ENCODE measurements around the gene PPARG. TPM values are rescaled to one million over a fixed set of nuclear protein-coding genes. Genes with fewer than 3 reads are reported as not detected.
A peak's percentile ranks its signal among the peaks of the same experiment; 100 is the strongest.

PPARG gene
- total RNA-seq, 1 experiment from 2014 or later = 0.79 TPM

- peak; percentile 34; the same call in 1 of the 2 replicates for ATAC-seq
- POLR2A ChIA-PET = interaction anchor here (0.7 kb wide), 1 partner anchor 128 kb away, joined by 3 read pairs; no protein-coding TSS in a partner anchor
- no peaks in the 10 kb centered on the region; the same call in 1 of the 2 replicates for H3K27me3 Mint-ChIP-seq (ENCODE audit: low read depth)
Measured at GRCh38 chr3:12452361-12453330, 163.8 kb downstream of the PPARG start.

DNA sequence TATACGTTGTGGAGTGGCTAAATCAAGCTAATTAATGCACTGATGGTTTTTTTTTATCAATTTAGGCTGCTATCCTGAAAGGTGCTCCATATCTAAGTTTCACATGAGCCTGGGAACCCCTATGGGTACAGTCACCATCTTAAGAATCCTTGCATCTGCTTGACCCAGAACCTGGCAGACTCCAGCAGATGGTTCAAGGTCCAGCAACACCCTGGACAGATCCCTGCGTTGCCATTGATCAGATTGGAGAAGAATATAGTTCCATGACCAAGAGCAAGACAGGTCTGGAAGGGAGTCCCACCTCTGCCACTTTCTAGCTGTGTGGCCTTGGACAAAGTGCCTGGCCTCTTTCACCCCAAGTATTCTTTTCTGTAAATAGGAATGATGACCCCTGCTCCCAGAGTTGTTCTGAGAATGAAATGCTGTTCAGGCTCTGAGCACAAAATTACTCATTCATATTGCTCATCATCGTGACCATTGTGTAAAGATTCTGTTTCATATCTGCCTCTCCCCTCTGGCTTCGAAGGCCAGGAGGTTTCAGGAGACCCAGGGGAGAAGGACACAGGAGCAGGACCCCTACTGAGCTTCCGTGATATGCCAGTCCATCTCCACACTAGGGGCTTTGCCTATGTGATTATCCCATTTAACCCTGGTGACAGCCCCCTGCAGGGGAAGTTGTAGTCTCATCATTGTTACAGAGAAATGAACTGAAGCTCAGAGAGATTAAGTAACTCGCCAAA, 165.4 kb downstream of the PPARG start:
- DNase-seq (ENCODE audit: low spot score) (no peak), ATAC-seq (no peak)
- no peaks in the 10 kb centered on the region for H3K36me3 Mint-ChIP-seq
- H3K4me3 Mint-ChIP-seq = no peak overlapping the region
- no peak overlapping the region for H3K27ac Mint-ChIP-seq
- TF ChIP-seq, protein P1, sequence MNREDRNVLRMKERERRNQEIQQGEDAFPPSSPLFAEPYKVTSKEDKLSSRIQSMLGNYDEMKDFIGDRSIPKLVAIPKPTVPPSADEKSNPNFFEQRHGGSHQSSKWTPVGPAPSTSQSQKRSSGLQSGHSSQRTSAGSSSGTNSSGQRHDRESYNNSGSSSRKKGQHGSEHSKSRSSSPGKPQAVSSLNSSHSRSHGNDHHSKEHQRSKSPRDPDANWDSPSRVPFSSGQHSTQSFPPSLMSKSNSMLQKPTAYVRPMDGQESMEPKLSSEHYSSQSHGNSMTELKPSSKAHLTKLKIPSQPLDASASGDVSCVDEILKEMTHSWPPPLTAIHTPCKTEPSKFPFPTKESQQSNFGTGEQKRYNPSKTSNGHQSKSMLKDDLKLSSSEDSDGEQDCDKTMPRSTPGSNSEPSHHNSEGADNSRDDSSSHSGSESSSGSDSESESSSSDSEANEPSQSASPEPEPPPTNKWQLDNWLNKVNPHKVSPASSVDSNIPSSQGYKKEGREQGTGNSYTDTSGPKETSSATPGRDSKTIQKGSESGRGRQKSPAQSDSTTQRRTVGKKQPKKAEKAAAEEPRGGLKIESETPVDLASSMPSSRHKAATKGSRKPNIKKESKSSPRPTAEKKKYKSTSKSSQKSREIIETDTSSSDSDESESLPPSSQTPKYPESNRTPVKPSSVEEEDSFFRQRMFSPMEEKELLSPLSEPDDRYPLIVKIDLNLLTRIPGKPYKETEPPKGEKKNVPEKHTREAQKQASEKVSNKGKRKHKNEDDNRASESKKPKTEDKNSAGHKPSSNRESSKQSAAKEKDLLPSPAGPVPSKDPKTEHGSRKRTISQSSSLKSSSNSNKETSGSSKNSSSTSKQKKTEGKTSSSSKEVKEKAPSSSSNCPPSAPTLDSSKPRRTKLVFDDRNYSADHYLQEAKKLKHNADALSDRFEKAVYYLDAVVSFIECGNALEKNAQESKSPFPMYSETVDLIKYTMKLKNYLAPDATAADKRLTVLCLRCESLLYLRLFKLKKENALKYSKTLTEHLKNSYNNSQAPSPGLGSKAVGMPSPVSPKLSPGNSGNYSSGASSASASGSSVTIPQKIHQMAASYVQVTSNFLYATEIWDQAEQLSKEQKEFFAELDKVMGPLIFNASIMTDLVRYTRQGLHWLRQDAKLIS (CRISPR knock-in tag; IDR thresholded peaks at IDR 0.05; ENCODE audit: borderline replicate concordance) = no peak
- TF ChIP-seq, protein P2, sequence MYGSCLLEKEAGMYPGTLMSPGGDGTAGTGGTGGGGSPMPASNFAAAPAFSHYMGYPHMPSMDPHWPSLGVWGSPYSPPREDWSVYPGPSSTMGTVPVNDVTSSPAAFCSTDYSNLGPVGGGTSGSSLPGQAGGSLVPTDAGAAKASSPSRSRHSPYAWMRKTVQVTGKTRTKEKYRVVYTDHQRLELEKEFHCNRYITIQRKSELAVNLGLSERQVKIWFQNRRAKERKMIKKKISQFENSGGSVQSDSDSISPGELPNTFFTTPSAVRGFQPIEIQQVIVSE (CRISPR knock-in tag; IDR thresholded peaks at IDR 0.05; ENCODE audit: borderline replicate concordance) = no peak
- TF ChIP-seq FOXP1 (CRISPR knock-in tag; IDR thresholded peaks at IDR 0.05; ENCODE audit: borderline replicate concordance) (no peak), SP1 (CRISPR knock-in tag; conservative IDR thresholded peaks at IDR 0.05) (no peak), ZNF263 (CRISPR knock-in tag; IDR thresholded peaks at IDR 0.05; ENCODE audit: low read depth) (no peak), OVOL2 (CRISPR knock-in tag; IDR thresholded peaks at IDR 0.05; ENCODE audit: borderline replicate concordance) (no peak)
- POLR2A ChIA-PET = no interaction called here
- CTCF ChIA-PET = interaction anchor here (1.2 kb wide), 1 partner anchor 26 kb away, joined by 4 read pairs; no protein-coding TSS in a partner anchor
- peaks cover 6% of the 10 kb centered on the region for H3K9me3 Mint-ChIP-seq
- no peaks in the 10 kb centered on the region for H3K4me1 Mint-ChIP-seq
- no peaks in the 10 kb centered on the region for H3K27me3 Mint-ChIP-seq (ENCODE audit: low read depth)

More at GRCh38 chr3:12452361-12453330, 163.8 kb downstream of the PPARG start:
- Mint-ChIP-seq H3K36me3 (no peaks in the 10 kb centered on the region), H3K9me3 (peaks cover 6% of the 10 kb centered on the region), H3K27ac (no peak overlapping the region), H3K4me1 (no peaks in the 10 kb centered on the region), H3K4me3 (no peak overlapping the region)
- no peak for DNase-seq (ENCODE audit: low spot score)
- TF ChIP-seq JAZF1 (CRISPR knock-in tag; IDR thresholded peaks at IDR 0.05) (no peak), GABPB1 (CRISPR knock-in tag; IDR thresholded peaks at IDR 0.05) (no peak; the same call in 1 of the 2 replicates), ZNF671 (CRISPR knock-in tag; IDR thresholded peaks at IDR 0.05) (no peak), ARID4B (CRISPR knock-in tag; IDR thresholded peaks at IDR 0.05; ENCODE audit: borderline replicate concordance) (no peak), FOXJ3 (CRISPR knock-in tag; IDR thresholded peaks at IDR 0.05; ENCODE audit: borderline replicate concordance) (no peak), CREB1 (CRISPR knock-in tag; IDR thresholded peaks at IDR 0.05) (no peak), ZNF138 (CRISPR knock-in tag; conservative IDR thresholded peaks at IDR 0.05) (no peak), NFE2L1 (CRISPR knock-in tag; IDR thresholded peaks at IDR 0.05) (no peak), MYBL2 (CRISPR knock-in tag; IDR thresholded peaks at IDR 0.05) (no peak)
- TF ChIP-seq, protein P3, sequence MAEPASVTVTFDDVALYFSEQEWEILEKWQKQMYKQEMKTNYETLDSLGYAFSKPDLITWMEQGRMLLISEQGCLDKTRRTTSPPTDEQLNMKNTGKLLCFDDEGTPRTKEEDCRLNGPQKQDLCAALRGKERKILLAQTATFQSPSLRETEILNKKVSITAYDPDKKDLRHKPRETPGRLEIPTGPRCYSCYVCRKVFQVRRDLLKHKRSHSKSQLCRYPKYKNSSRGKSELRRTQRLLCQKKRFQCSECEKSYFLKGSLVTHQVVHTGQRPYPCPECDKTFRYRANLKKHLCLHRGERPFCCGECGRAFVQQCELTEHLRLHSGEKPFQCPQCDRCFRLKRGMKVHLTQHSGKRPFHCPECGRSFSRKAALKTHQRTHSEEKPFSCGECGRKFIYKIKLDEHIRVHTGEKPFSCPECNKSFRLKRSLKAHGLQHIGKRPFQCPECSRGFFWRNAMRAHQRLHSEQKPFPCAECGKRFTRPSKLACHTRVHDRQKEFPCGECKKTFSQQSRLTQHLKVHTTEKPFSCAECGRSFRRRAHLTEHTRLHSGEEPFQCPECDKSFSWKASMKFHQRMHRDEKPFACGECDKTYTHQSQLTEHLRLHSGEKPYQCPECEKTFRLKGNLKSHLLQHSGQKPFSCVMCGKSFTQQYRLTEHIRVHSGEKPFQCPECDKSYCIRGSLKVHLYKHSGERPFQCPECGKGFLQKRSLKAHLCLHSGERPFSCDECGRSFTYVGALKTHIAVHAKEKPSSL (CRISPR knock-in tag; conservative IDR thresholded peaks at IDR 0.05) = no peak
- TF ChIP-seq, protein P2 (CRISPR knock-in tag; IDR thresholded peaks at IDR 0.05; ENCODE audit: borderline replicate concordance) = no peak
- CTCF ChIA-PET = interaction anchor here (0.5 kb wide), 1 partner anchor 16 kb away, joined by 4 read pairs; no protein-coding TSS in a partner anchor
